ENCODE measurements around the gene MTA3.

The MTA3 gene

GRCh38 chr2:42693688-42694479 is 125.5 kb downstream of the MTA3 start:
- no peak overlapping the region for H3K9ac ChIP-seq (ENCODE audit: low read depth, low read length)
- no peaks in the 10 kb centered on the region for H3K9me3 ChIP-seq (ENCODE audit: control insufficient read depth, insufficient read depth, low read length)
- H3K36me3 ChIP-seq (ENCODE audit: control insufficient read depth, insufficient read depth, low read length), result no peaks in the 10 kb centered on the region
- H3K4me3 ChIP-seq (ENCODE audit: low read depth, low read length), result no peak overlapping the region
- H3K4me1 ChIP-seq (ENCODE audit: control insufficient read depth, insufficient read depth, low read length), result peaks cover 4% of the 10 kb centered on the region
- H3K27me3 ChIP-seq (ENCODE audit: control insufficient read depth, insufficient read depth, low read length), result no peaks in the 10 kb centered on the region

DNA sequence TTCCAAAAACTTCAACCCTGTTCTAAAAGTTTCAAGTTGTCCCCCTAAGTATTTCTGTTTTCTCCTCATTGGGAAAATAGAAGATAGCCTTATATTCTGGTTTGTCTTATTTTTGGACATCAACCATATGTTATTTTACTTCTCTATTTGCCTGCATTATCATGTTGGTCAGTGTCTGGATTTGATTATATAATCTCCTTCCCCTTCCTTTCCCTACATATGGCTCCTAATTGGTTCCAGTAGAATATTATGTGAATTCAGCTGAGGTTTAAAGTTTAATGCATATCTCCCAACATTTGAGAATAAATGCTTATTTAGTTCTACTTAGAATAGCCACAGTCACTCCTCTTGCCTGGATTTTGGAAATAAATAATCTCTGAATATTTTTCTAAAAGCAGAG is 128.6 kb downstream of the MTA3 start:
- H3K9me3 ChIP-seq (ENCODE audit: control insufficient read depth, insufficient read depth, low read length), result no peaks in the 10 kb centered on the region
- H3K36me3 ChIP-seq (ENCODE audit: control insufficient read depth, insufficient read depth, low read length), result no peaks in the 10 kb centered on the region
- no peak overlapping the region for H3K9ac ChIP-seq (ENCODE audit: low read depth, low read length)
- no peak overlapping the region for H3K4me3 ChIP-seq (ENCODE audit: low read depth, low read length)
- peaks cover 4% of the 10 kb centered on the region for H3K4me1 ChIP-seq (ENCODE audit: control insufficient read depth, insufficient read depth, low read length)
- no peaks in the 10 kb centered on the region for H3K27me3 ChIP-seq (ENCODE audit: control insufficient read depth, insufficient read depth, low read length)

GRCh38 chr2:42698940-42699339 is 130.5 kb downstream of the MTA3 start:
- H3K4me1 ChIP-seq (ENCODE audit: control insufficient read depth, insufficient read depth, low read length), result no peaks in the 10 kb centered on the region
- no peaks in the 10 kb centered on the region for H3K9me3 ChIP-seq (ENCODE audit: control insufficient read depth, insufficient read depth, low read length)
- no peak overlapping the region for H3K9ac ChIP-seq (ENCODE audit: low read depth, low read length)
- H3K27me3 ChIP-seq (ENCODE audit: control insufficient read depth, insufficient read depth, low read length), result no peaks in the 10 kb centered on the region
- no peak overlapping the region for H3K4me3 ChIP-seq (ENCODE audit: low read depth, low read length)
- H3K36me3 ChIP-seq (ENCODE audit: control insufficient read depth, insufficient read depth, low read length), result peaks cover 6% of the 10 kb centered on the region

GRCh38 chr2:42706836-42707235 is 138.4 kb downstream of the MTA3 start:
- H3K9ac ChIP-seq (ENCODE audit: low read depth, low read length), result no peak overlapping the region
- peaks cover 29% of the 10 kb centered on the region for H3K36me3 ChIP-seq (ENCODE audit: control insufficient read depth, insufficient read depth, low read length)

GRCh38 chr2:42708179-42708578 is 139.7 kb downstream of the MTA3 start:
- H3K4me1 ChIP-seq (ENCODE audit: control insufficient read depth, insufficient read depth, low read length), result peaks cover 5% of the 10 kb centered on the region
- H3K9ac ChIP-seq (ENCODE audit: low read depth, low read length), result no peak overlapping the region
- no peaks in the 10 kb centered on the region for H3K27me3 ChIP-seq (ENCODE audit: control insufficient read depth, insufficient read depth, low read length)
- H3K4me3 ChIP-seq (ENCODE audit: low read depth, low read length), result no peak overlapping the region
- peaks cover 23% of the 10 kb centered on the region for H3K36me3 ChIP-seq (ENCODE audit: control insufficient read depth, insufficient read depth, low read length)
- H3K9me3 ChIP-seq (ENCODE audit: control insufficient read depth, insufficient read depth, low read length), result no peaks in the 10 kb centered on the region

More at GRCh38 chr2:42706836-42707235, 138.4 kb downstream of the MTA3 start:
- Histone ChIP-seq H3K4me1 (ENCODE audit: control insufficient read depth, insufficient read depth, low read length) (peaks cover 5% of the 10 kb centered on the region), H3K4me3 (ENCODE audit: low read depth, low read length) (no peak overlapping the region), H3K9me3 (ENCODE audit: control insufficient read depth, insufficient read depth, low read length) (no peaks in the 10 kb centered on the region), H3K27me3 (ENCODE audit: control insufficient read depth, insufficient read depth, low read length) (no peaks in the 10 kb centered on the region)

DNA sequence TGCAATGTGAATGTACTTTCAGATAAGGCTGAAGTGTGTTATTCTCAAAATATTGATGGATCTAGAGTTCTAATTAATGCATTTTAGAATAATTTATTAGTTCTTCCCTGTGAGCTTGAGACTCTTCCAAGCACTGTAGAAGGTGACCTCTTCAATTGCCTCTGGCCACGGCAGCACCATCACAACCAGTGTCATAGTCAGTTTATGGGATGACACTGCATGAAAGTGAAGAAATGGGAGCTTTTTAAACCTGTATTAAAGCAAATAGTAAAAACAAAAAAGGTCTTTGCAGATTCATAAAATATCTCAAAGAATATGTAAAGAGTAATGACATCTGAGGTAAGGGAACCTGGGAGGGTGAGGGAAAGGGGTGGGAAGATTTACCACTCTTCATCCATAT is 143.5 kb downstream of the MTA3 start:
- no peak overlapping the region for H3K9ac ChIP-seq (ENCODE audit: low read depth, low read length)
- H3K36me3 ChIP-seq (ENCODE audit: control insufficient read depth, insufficient read depth, low read length), result peaks cover 20% of the 10 kb centered on the region
- no peak overlapping the region for H3K4me3 ChIP-seq (ENCODE audit: low read depth, low read length)
- no peaks in the 10 kb centered on the region for H3K27me3 ChIP-seq (ENCODE audit: control insufficient read depth, insufficient read depth, low read length)
- H3K4me1 ChIP-seq (ENCODE audit: control insufficient read depth, insufficient read depth, low read length), result peaks cover 6% of the 10 kb centered on the region
- no peaks in the 10 kb centered on the region for H3K9me3 ChIP-seq (ENCODE audit: control insufficient read depth, insufficient read depth, low read length)

DNA sequence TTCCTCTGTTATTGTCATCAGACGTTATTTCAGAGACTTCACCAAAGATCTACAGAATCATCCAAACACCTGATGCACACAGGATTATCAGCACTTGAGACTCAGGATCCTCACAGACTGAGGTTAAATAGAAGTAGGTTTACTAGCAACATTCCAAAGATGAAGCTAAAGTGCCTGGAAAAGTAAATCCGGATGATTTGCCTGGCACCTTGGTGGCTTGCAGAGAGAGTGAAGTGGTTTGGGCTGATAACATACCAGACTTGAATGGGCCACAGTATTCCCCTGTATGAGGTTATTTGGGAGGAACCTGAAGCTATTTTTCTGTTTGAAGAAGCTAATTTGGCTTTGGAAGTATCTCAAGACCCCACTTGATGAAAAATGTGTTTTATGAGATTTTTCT is 144.5 kb downstream of the MTA3 start:
- H3K27me3 ChIP-seq (ENCODE audit: control insufficient read depth, insufficient read depth, low read length), result no peaks in the 10 kb centered on the region
- H3K4me1 ChIP-seq (ENCODE audit: control insufficient read depth, insufficient read depth, low read length), result peaks cover 6% of the 10 kb centered on the region
- no peak overlapping the region for H3K9ac ChIP-seq (ENCODE audit: low read depth, low read length)
- no peak overlapping the region for H3K4me3 ChIP-seq (ENCODE audit: low read depth, low read length)
- no peaks in the 10 kb centered on the region for H3K9me3 ChIP-seq (ENCODE audit: control insufficient read depth, insufficient read depth, low read length)
- peaks cover 13% of the 10 kb centered on the region for H3K36me3 ChIP-seq (ENCODE audit: control insufficient read depth, insufficient read depth, low read length)

DNA sequence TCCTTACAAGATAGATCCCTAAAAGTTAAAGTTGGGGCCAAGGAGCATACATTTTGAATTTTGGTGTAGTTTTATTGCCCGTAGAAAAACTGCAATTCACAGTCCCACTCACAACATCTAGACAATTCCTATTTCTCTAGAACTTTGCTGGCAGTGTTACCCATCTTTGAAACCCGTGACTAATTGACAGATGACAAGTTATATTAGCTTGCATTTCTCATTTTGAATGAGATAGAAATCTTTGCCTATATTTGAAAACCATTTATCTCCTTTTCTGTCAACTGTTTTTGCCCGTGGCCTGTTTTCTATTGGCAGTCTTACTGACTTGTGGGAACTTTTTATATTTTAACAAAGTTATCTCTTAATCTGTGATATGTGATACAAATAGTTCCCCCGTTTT is 145.5 kb downstream of the MTA3 start:
- Histone ChIP-seq H3K4me3 (ENCODE audit: low read depth, low read length) (no peak overlapping the region), H3K36me3 (ENCODE audit: control insufficient read depth, insufficient read depth, low read length) (peaks cover 3% of the 10 kb centered on the region), H3K4me1 (ENCODE audit: control insufficient read depth, insufficient read depth, low read length) (peaks cover 6% of the 10 kb centered on the region), H3K9ac (ENCODE audit: low read depth, low read length) (no peak overlapping the region), H3K9me3 (ENCODE audit: control insufficient read depth, insufficient read depth, low read length) (no peaks in the 10 kb centered on the region), H3K27me3 (ENCODE audit: control insufficient read depth, insufficient read depth, low read length) (no peaks in the 10 kb centered on the region)

DNA sequence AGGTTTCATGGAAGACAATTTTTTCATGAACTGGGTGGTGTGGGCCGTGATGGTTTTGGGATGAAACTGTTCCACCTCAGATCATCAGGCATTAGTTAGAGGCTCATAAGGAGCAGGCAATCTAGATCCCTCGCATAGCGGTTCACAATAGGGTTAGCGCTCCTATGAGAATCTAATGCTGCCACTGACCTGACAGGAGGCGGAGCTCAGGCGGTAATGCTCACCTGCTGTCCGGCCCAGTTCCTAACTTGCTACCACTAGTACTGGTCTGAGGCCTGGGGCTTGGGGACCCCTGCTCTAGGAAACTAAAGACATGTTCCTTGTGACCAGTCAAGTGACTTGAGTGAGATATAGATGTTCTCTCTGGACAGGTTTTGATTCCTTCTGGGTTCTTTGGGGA is 146.3 kb downstream of the MTA3 start:
- no peak overlapping the region for H3K9ac ChIP-seq (ENCODE audit: low read depth, low read length)
- H3K4me3 ChIP-seq (ENCODE audit: low read depth, low read length), result no peak overlapping the region
- no peaks in the 10 kb centered on the region for H3K9me3 ChIP-seq (ENCODE audit: control insufficient read depth, insufficient read depth, low read length)
- H3K4me1 ChIP-seq (ENCODE audit: control insufficient read depth, insufficient read depth, low read length), result peaks cover 6% of the 10 kb centered on the region
- H3K27me3 ChIP-seq (ENCODE audit: control insufficient read depth, insufficient read depth, low read length), result no peaks in the 10 kb centered on the region
- no peaks in the 10 kb centered on the region for H3K36me3 ChIP-seq (ENCODE audit: control insufficient read depth, insufficient read depth, low read length)

GRCh38 chr2:42721898-42722297 is 153.5 kb downstream of the MTA3 start:
- H3K36me3 ChIP-seq (ENCODE audit: control insufficient read depth, insufficient read depth, low read length), result no peaks in the 10 kb centered on the region
- no peaks in the 10 kb centered on the region for H3K9me3 ChIP-seq (ENCODE audit: control insufficient read depth, insufficient read depth, low read length)
- H3K4me1 ChIP-seq (ENCODE audit: control insufficient read depth, insufficient read depth, low read length), result peaks cover 3% of the 10 kb centered on the region
- H3K27me3 ChIP-seq (ENCODE audit: control insufficient read depth, insufficient read depth, low read length), result no peaks in the 10 kb centered on the region
- H3K4me3 ChIP-seq (ENCODE audit: low read depth, low read length), result no peak overlapping the region
- H3K9ac ChIP-seq (ENCODE audit: low read depth, low read length), result no peak overlapping the region

GRCh38 chr2:42722320-42723190 is 154.1 kb downstream of the MTA3 start:
- no peak overlapping the region for H3K9ac ChIP-seq (ENCODE audit: low read depth, low read length)
- H3K4me1 ChIP-seq (ENCODE audit: control insufficient read depth, insufficient read depth, low read length), result peaks cover 3% of the 10 kb centered on the region
- no peak overlapping the region for H3K4me3 ChIP-seq (ENCODE audit: low read depth, low read length)
- H3K36me3 ChIP-seq (ENCODE audit: control insufficient read depth, insufficient read depth, low read length), result no peaks in the 10 kb centered on the region
- no peaks in the 10 kb centered on the region for H3K9me3 ChIP-seq (ENCODE audit: control insufficient read depth, insufficient read depth, low read length)
- no peaks in the 10 kb centered on the region for H3K27me3 ChIP-seq (ENCODE audit: control insufficient read depth, insufficient read depth, low read length)

- Histone ChIP-seq H3K9me3 (ENCODE audit: control insufficient read depth, insufficient read depth, low read length) (no peaks in the 10 kb centered on the region), H3K4me3 (ENCODE audit: low read depth, low read length) (no peak overlapping the region), H3K27me3 (ENCODE audit: control insufficient read depth, insufficient read depth, low read length) (no peaks in the 10 kb centered on the region), H3K9ac (ENCODE audit: low read depth, low read length) (no peak overlapping the region), H3K36me3 (ENCODE audit: control insufficient read depth, insufficient read depth, low read length) (no peaks in the 10 kb centered on the region), H3K4me1 (ENCODE audit: control insufficient read depth, insufficient read depth, low read length) (peaks cover 3% of the 10 kb centered on the region)
Observed at GRCh38 chr2:42723465-42723864, 155.0 kb downstream of the MTA3 start.

Data from iPS-15b (cell line).